Measurements from ENCODE around the gene VAV1. TPM values are rescaled to one million over a fixed set of nuclear protein-coding genes. Genes with fewer than 3 reads are reported as not detected.

VAV1 gene
- total and polyA plus RNA-seq, 2 experiments from 2014 or later, result not detected

GRCh38 chr19:6848986-6849385 lies 76.5 kb downstream of the VAV1 start:
- in situ Hi-C loops (cut with MboI), result no loop called here
- H3K27me3 ChIP-seq (replicated peaks; ENCODE audit: insufficient read depth), result no peaks in the 10 kb centered on the region
- no peak overlapping the region for H3K9ac ChIP-seq
- no peaks in the 10 kb centered on the region for H3K4me1 ChIP-seq (ENCODE audit: insufficient read depth)
- no peak overlapping the region for H2AFZ ChIP-seq
- H3K36me3 ChIP-seq (ENCODE audit: low read depth), result no peaks in the 10 kb centered on the region
- H3F3A ChIP-seq (ENCODE audit: insufficient read depth), result no peaks in the 10 kb centered on the region
- H3K9me2 ChIP-seq (ENCODE audit: insufficient read depth), result no peaks in the 10 kb centered on the region
- no peaks in the 10 kb centered on the region for H4K20me1 ChIP-seq (ENCODE audit: insufficient read depth)
- TF ChIP-seq EZH2 (IDR thresholded peaks at IDR 0.05; ENCODE audit: insufficient read depth, poor library complexity, severe bottlenecking), result no peak
- no peak for TF ChIP-seq EZH2phosphoT487 (IDR thresholded peaks at IDR 0.05; ENCODE audit: insufficient read depth, low read depth)
- H3K4me2 ChIP-seq (ENCODE audit: unreplicated experiment), result no peak overlapping the region
- no peaks in the 10 kb centered on the region for H3K79me2 ChIP-seq (ENCODE audit: insufficient read depth)
- DNase-seq, result no peak
- H3K27ac ChIP-seq, result no peak overlapping the region
- no peak overlapping the region for H3K4me3 ChIP-seq
- no peaks in the 10 kb centered on the region for H3K9me3 ChIP-seq (ENCODE audit: low read depth)
- 45 to 51% methylated on average over 3 of the region's 3 CpGs for WGBS, 2 experiments (ENCODE audit: low coverage in 1 of 2, low lambda C conversion rate in 2 of 2, missing lambda C conversion rate in 2 of 2)

- Histone ChIP-seq H3K4me3 (no peak overlapping the region), H3K79me2 (ENCODE audit: insufficient read depth) (no peaks in the 10 kb centered on the region), H3K9ac (no peak overlapping the region), H4K20me1 (ENCODE audit: insufficient read depth) (no peaks in the 10 kb centered on the region), H3K9me3 (ENCODE audit: low read depth) (no peaks in the 10 kb centered on the region), H3K4me1 (ENCODE audit: insufficient read depth) (no peaks in the 10 kb centered on the region), H2AFZ (no peak overlapping the region), H3K27me3 (replicated peaks; ENCODE audit: insufficient read depth) (no peaks in the 10 kb centered on the region), H3K9me2 (ENCODE audit: insufficient read depth) (no peaks in the 10 kb centered on the region), H3K4me2 (ENCODE audit: unreplicated experiment) (no peak overlapping the region), H3K36me3 (ENCODE audit: low read depth) (no peaks in the 10 kb centered on the region), H3F3A (ENCODE audit: insufficient read depth) (no peaks in the 10 kb centered on the region), H3K27ac (no peak overlapping the region)
- TF ChIP-seq EZH2 (IDR thresholded peaks at IDR 0.05; ENCODE audit: insufficient read depth, poor library complexity, severe bottlenecking) (no peak), EZH2phosphoT487 (IDR thresholded peaks at IDR 0.05; ENCODE audit: insufficient read depth, low read depth) (no peak)
- DNase-seq, result no peak
- 50 to 77% methylated on average over 2 of the region's 2 CpGs for WGBS, 2 experiments (ENCODE audit: low coverage in 1 of 2, low lambda C conversion rate in 2 of 2, missing lambda C conversion rate in 2 of 2)
- in situ Hi-C loops (cut with MboI), result no loop called here
Measured at GRCh38 chr19:6849876-6850275, 77.4 kb downstream of the VAV1 start.

GRCh38 chr19:6851359-6851758 lies 78.9 kb downstream of the VAV1 start:
- H3K27ac ChIP-seq, result no peak overlapping the region
- no peak overlapping the region for H3K9ac ChIP-seq
- no peaks in the 10 kb centered on the region for H3K27me3 ChIP-seq (replicated peaks; ENCODE audit: insufficient read depth)
- no peaks in the 10 kb centered on the region for H3F3A ChIP-seq (ENCODE audit: insufficient read depth)
- H2AFZ ChIP-seq, result no peak overlapping the region
- H3K9me2 ChIP-seq (ENCODE audit: insufficient read depth), result no peaks in the 10 kb centered on the region
- H3K4me3 ChIP-seq, result no peak overlapping the region
- TF ChIP-seq EZH2phosphoT487 (IDR thresholded peaks at IDR 0.05; ENCODE audit: insufficient read depth, low read depth), result no peak
- no peak for TF ChIP-seq EZH2 (IDR thresholded peaks at IDR 0.05; ENCODE audit: insufficient read depth, poor library complexity, severe bottlenecking)
- H3K9me3 ChIP-seq (ENCODE audit: low read depth), result no peaks in the 10 kb centered on the region
- no peaks in the 10 kb centered on the region for H3K4me1 ChIP-seq (ENCODE audit: insufficient read depth)
- H3K4me2 ChIP-seq (ENCODE audit: unreplicated experiment), result no peak overlapping the region
- DNase-seq, result no peak
- in situ Hi-C loops (cut with MboI), result no loop called here
- no peaks in the 10 kb centered on the region for H3K36me3 ChIP-seq (ENCODE audit: low read depth)
- no peaks in the 10 kb centered on the region for H4K20me1 ChIP-seq (ENCODE audit: insufficient read depth)
- 0% methylated on average over 1 of the region's 1 CpG for WGBS, 2 experiments (ENCODE audit: low coverage in 1 of 2, low lambda C conversion rate in 2 of 2, missing lambda C conversion rate in 2 of 2)
- H3K79me2 ChIP-seq (ENCODE audit: insufficient read depth), result no peaks in the 10 kb centered on the region

GRCh38 chr19:6852001-6852400 lies 79.5 kb downstream of the VAV1 start:
- H3F3A ChIP-seq (ENCODE audit: insufficient read depth), result no peaks in the 10 kb centered on the region
- DNase-seq, result no peak
- no peak overlapping the region for H2AFZ ChIP-seq
- WGBS, 2 experiments (ENCODE audit: low coverage in 1 of 2, low lambda C conversion rate in 2 of 2, missing lambda C conversion rate in 2 of 2), result 56 to 71% methylated on average over 1 of the region's 1 CpG
- H3K4me1 ChIP-seq (ENCODE audit: insufficient read depth), result no peaks in the 10 kb centered on the region
- no peaks in the 10 kb centered on the region for H3K79me2 ChIP-seq (ENCODE audit: insufficient read depth)
- no peak overlapping the region for H3K4me3 ChIP-seq
- H3K27ac ChIP-seq, result no peak overlapping the region
- no peaks in the 10 kb centered on the region for H3K9me3 ChIP-seq (ENCODE audit: low read depth)
- H3K9ac ChIP-seq, result no peak overlapping the region
- TF ChIP-seq EZH2phosphoT487 (IDR thresholded peaks at IDR 0.05; ENCODE audit: insufficient read depth, low read depth), result no peak
- TF ChIP-seq EZH2 (IDR thresholded peaks at IDR 0.05; ENCODE audit: insufficient read depth, poor library complexity, severe bottlenecking), result no peak
- H3K4me2 ChIP-seq (ENCODE audit: unreplicated experiment), result no peak overlapping the region
- no peaks in the 10 kb centered on the region for H3K36me3 ChIP-seq (ENCODE audit: low read depth)
- in situ Hi-C loops (cut with MboI), result no loop called here
- no peaks in the 10 kb centered on the region for H3K9me2 ChIP-seq (ENCODE audit: insufficient read depth)
- H4K20me1 ChIP-seq (ENCODE audit: insufficient read depth), result no peaks in the 10 kb centered on the region
- no peaks in the 10 kb centered on the region for H3K27me3 ChIP-seq (replicated peaks; ENCODE audit: insufficient read depth)

- in situ Hi-C loops (cut with MboI), result no loop called here
- WGBS, 2 experiments (ENCODE audit: low coverage in 1 of 2, low lambda C conversion rate in 2 of 2, missing lambda C conversion rate in 2 of 2), result 68% methylated on average over 10 to 11 of the region's 11 CpGs
- no peaks in the 10 kb centered on the region for H3K9me2 ChIP-seq (ENCODE audit: insufficient read depth)
- H3K4me1 ChIP-seq (ENCODE audit: insufficient read depth), result no peaks in the 10 kb centered on the region
- no peak for DNase-seq
- H2AFZ ChIP-seq, result no peak overlapping the region
- no peaks in the 10 kb centered on the region for H3K9me3 ChIP-seq (ENCODE audit: low read depth)
- H3K27me3 ChIP-seq (replicated peaks; ENCODE audit: insufficient read depth), result no peaks in the 10 kb centered on the region
- no peaks in the 10 kb centered on the region for H3K36me3 ChIP-seq (ENCODE audit: low read depth)
- no peak overlapping the region for H3K4me3 ChIP-seq
- no peaks in the 10 kb centered on the region for H3F3A ChIP-seq (ENCODE audit: insufficient read depth)
- H3K9ac ChIP-seq, result no peak overlapping the region
- H3K4me2 ChIP-seq (ENCODE audit: unreplicated experiment), result no peak overlapping the region
- no peaks in the 10 kb centered on the region for H4K20me1 ChIP-seq (ENCODE audit: insufficient read depth)
- TF ChIP-seq EZH2phosphoT487 (IDR thresholded peaks at IDR 0.05; ENCODE audit: insufficient read depth, low read depth) (no peak), EZH2 (IDR thresholded peaks at IDR 0.05; ENCODE audit: insufficient read depth, poor library complexity, severe bottlenecking) (no peak)
- no peaks in the 10 kb centered on the region for H3K79me2 ChIP-seq (ENCODE audit: insufficient read depth)
- H3K27ac ChIP-seq, result no peak overlapping the region
Measured at GRCh38 chr19:6853868-6854267, 81.4 kb downstream of the VAV1 start.
